Effector CD8-positive, alpha-beta T cell (primary cell): Measurements from ENCODE around the gene HHIPL1.
"Not testable (repeated sequence)": the region's sequence is repeated elsewhere in the genome, so short reads cannot be mapped to it uniquely, and the experiment has no call there.

Experiments used
- DNase-seq: peaks from one replicate; lab custom pipeline; 2025; lab: John Stamatoyannopoulos, UW

Gene HHIPL1

GRCh38 chr14:99634443-99634842 is 10.5 kb upstream of the HHIPL1 start:
- no peak for DNase-seq

GRCh38 chr14:99635116-99635515 is 9.8 kb upstream of the HHIPL1 start:
- no peak for DNase-seq

GRCh38 chr14:99636487-99636886 is 8.4 kb upstream of the HHIPL1 start:
- DNase-seq: no peak

DNA sequence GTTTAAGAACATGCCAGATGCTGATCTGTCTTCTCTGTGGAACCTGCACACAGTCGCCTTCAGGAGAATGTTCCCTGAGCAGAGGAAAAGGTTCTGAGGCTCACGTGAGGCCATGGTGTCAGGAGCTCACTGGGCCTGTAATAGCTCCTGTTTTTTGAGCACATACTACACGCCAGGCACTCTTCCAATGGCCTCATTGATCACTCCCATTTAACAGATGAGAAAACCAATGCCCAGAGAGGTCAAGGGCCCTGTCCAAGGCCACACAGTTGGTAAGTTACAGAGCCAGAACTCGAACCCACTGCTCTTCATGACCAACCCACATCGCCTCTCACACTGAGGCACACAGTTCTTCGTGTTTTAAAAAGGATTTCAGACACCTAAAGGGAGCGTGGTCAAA is 7.3 kb upstream of the HHIPL1 start:
- no peak for DNase-seq

DNA sequence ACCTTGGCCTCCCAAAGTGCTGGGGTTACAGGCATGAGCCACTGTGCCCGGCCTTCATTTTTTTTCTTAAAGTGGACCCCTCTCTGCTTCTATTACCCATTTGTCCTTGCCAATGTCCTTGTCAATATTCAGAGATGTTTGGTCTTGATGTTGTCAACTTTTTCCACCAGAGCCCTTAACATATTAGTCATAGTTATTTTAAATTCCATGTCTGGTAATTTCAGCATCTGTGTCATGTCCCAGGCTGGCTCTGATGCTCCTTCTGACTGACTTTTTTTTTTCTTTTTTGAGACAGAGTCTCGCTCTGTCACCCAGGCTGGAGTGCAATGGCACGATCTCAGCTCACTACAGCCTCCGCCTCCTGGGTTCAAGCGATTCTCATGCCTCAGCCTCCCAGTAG is 2.2 kb upstream of the HHIPL1 start:
- DNase-seq: not testable (repeated sequence)

GRCh38 chr14:99643343-99643742 is 1.6 kb upstream of the HHIPL1 start:
- no peak for DNase-seq

DNA sequence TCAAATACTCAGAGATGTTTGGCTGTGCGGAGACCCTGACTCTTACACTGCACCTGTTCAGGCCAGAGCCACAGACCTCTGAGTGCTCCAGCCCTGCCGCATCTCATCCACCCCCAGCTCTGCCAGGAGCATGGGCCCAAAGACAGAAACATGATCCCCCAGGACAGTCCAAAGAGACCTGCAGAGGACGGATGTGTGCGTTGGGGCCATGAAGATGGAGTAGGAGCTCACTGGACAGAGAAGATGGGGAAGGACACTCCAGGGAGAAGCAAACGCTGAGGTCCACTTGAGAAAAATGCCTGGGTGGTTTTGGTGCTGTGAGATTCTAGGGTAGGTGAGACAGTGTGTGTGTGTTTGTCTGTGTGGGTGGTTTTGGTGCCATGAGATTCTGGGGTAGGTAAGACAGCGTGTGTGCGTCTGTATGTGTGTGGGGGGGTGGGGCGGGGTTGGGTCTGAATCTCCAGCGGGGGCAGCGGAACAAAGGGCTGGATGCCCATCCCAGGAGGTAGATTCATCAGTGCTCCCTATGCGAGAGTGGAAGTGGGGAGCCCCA is 818 bp upstream of the HHIPL1 start:
- DNase-seq: no peak

- DNase-seq: no peak
These were observed 896 bp downstream of the HHIPL1 start for GRCh38 chr14:99645545-99646505.

GRCh38 chr14:99647411-99647810 is 2.5 kb downstream of the HHIPL1 start:
- no peak for DNase-seq

GRCh38 chr14:99648027-99648784 is 3.3 kb downstream of the HHIPL1 start:
- DNase-seq: no peak

DNA sequence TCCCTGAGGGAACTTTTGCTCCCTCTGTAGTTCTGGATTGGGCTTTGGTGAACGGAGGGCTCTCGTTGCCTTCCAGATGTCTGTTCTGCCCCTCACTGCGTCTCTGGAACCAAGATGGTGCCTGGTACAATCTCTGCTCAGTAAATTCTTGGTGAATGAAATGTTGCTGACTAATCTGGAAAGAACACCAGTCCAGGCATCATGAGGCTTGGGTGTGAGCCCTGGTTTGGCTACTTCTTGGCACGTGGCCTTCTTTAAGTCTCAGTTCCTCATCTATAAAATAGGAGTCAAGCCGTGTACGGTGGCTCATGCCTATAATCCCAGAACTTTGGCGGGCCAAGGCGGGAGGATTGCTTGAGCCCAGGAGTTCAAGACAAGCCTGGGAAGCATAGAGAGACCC is 4.3 kb downstream of the HHIPL1 start:
- DNase-seq: no peak

- DNase-seq: no peak
These were observed 4.7 kb downstream of the HHIPL1 start for GRCh38 chr14:99649643-99650042.

DNA sequence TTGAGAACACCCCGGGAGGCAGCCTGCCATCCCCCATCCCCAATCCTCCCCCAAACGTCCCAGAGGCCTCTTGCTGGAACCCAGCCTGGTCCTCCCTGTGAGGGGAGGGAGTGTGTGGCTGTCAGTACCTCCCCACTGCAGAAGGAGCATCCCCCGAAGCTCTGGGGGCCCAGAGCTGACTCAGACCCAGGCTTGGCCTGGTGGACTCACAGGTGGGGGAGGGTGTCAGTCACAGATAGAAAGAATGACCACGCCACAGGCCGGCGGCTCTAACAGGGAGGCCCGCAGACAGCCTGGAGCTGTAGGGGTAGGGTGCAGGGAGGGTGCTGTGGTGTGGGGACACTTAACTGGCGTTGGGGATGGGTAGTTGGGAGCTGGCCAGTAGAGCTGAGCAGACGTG is 5.3 kb downstream of the HHIPL1 start:
- no peak for DNase-seq

DNA sequence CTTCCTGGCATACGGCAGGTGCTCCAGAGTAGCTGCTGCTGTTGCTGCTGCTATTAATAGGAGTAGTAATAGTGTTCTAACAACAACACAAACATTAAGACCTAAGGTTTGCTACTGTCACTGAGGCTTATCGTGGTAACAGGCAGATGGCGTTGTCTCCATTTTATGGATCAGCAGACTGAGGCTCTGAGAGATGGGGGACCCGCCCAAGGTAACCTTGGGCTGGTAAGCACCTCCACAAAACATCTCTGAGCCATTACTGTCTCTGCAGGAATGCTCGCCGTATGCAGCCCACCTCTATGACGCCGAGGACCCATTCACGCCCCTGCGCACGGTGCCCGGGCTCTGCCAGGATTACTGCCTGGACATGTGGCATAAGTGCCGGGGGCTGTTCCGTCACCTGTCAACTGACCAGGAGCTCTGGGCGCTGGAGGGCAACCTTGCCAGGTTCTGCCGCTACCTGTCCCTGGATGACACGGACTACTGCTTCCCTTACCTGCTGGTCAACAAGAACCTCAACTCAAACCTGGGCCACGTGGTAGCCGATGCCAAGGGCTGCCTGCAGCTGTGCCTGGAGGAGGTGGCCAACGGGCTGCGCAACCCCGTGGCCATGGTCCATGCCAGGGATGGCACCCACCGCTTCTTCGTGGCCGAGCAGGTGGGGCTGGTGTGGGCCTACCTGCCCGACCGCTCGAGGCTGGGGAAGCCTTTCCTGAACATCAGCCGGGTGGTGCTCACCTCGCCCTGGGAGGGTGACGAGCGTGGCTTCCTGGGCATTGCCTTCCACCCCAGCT is 7.2 kb downstream of the HHIPL1 start:
- no peak for DNase-seq

DNA sequence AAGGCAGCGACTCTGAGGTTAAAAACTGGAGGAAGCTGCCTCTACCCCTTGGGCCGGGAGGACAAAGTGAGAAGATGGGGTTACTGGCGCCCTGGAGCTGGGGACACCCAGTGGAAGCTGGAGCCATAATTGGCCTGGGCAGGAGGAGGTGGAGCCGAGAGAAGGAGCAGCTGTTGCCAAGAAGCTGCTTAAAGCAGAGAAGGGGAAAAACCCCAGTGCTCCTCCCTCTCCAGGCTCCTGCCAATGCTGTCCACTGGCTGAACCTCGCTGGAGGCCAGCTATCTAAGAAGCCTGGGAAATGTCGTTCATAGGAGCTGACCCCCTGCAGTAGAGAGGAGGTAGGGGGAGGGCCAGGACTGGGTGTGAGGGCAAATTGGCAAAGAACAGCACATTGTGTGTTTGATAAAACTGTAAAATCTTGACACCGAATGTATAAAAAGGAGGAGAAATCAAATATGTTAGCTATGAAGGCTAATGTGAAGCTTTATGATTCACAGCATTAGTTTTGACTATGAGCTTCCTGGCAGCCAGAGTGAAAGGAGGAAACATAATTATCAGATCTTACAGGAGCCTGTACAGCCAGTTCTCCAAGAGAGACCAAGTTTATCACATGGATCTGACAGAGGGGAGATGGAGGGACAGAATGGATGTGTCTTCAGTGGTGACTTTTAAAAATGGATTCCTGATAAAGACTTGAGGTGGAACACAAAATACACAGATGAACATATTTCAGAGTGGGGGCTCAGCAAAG is 9.5 kb downstream of the HHIPL1 start:
- no peak for DNase-seq

- DNase-seq: no peak
These were observed 10.6 kb downstream of the HHIPL1 start for GRCh38 chr14:99655521-99655920.

DNA sequence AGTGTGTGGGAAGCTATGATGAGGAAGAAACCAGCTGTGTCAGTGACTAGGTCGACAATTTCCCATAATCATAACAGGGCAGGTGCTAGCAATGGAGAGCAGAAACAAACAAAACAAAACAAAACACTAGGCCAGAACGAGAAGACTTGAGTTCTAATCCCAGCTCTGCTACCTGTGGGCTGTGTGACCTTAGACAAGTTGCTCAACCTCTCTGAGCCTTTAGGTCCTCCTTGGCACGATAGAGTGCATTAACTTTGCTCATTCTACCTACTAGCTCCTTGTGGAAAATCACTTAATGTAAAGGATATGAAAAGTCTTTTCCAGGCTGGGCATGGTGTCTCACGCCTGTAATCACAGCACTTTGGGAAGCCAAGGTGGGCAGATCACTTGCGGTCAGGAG is 11.2 kb downstream of the HHIPL1 start:
- no peak for DNase-seq

GRCh38 chr14:99657645-99658155 is 12.8 kb downstream of the HHIPL1 start:
- DNase-seq: no peak

DNA sequence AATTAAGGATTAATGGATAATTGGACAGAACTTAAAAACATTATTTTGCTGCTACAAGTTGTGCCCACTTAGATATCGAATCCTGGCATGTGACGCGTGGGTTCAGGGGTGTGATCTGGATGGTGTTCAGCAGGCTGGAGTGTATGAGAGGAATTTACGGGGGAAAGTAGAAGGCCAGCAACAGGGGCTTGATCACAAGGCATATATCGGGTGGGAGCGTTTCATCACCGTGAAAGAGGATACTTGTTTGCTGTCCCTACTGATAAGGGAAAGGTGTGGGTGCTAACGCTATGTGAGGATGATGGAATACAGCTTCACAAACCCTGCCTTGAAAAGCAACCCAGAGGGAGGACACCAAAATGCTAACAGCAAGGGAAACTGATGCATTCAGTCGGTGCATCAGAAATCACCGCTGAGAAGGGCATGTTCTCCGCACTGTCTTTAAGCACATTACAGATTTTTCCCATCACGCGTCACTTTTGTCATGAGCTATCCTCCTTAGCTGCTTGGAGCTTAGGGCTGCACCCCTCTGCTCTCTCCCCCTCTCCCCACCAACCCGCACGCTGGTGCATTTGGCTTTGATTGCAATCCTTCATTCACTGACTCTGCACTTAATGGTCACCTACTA is 13.4 kb downstream of the HHIPL1 start:
- no peak for DNase-seq

DNA sequence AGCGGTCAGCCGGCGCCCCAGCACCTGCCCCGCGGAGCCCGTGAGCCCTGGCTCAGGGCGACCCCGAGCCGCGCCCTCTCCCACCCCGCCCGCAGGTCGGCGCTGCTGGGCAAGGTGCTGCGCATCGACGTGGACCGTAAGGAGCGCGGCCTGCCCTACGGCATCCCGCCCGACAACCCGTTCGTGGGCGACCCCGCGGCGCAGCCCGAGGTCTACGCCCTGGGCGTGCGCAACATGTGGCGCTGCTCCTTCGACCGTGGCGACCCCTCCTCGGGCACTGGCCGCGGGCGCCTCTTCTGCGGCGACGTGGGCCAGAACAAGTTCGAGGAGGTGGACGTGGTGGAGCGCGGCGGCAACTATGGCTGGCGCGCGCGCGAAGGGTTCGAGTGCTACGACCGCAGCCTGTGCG is 14.4 kb downstream of the HHIPL1 start:
- no peak for DNase-seq
